Activated T-cell treated with anti-CD3 and anti-CD28 coated beads for 1 hour (primary cell): ENCODE results near the gene KIF16B.
"Not testable (repeated sequence)": the region's sequence is repeated elsewhere in the genome, so short reads cannot be mapped to it uniquely, and the experiment has no call there.

Source experiments
- DNase-seq: peaks from one replicate; pipeline ENCODE4 v3.0.0-alpha.2; 2020; ENCODE audit warnings: low read depth

The KIF16B gene

DNA sequence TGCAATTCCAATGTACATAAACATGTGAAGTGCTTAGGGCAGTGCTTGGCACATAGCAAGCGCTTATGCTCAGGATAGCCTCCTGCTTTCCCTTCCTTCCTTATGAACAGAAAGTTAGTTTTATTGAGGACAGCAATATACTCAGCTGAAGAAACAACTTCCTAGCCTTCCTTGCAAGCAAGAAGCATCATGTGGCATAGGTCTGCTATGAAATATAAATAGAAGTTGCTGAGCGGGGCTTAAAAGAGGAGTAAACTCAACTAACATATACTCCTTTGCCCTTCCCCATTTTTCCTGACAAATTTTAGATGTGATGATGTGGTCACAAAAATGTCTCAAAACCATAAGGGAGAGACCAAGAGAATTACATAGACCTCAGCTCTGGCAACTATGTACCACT, 98.9 kb downstream of the KIF16B start:
- no peak for DNase-seq

DNA sequence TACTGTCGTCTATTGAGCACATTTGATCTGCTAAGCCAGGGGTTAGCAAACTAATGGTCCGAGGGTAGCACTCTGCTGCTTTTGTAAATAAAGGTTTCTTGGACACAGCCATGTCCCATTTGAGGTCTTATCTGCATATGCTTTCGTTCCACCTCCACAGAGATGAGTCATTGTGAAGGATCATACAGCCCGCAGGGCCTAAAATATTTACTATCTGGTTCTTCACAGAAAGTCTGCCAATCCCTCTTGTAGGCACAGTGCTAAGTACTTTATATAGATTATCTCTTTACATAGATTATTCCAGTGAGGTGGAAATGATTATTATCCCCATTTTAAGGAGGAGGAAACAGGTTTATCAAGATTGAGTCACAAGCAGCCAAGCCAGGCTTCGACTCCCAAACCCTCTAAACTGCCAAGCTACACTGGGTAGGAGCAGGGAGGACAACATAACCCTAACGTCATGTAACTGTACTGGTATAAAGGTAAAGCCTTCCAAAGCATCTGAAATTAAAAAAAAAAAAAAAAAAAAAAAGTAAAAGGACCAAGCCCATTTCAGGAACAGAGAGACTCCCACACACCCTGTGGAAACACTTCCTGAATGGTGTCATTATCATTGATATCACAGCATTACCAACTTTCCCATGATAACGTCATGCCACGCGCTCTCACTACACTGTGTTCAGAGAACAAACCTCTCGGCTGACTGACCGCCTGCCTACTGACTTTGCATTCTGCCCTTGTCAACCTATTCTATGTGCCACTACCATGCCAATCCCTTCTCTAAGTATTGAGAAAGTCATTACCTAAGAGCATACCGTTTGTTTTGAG, 101.0 kb downstream of the KIF16B start:
- DNase-seq: no peak

GRCh38 chr20:16469395-16469905, 103.8 kb downstream of the KIF16B start:
- DNase-seq: no peak

- DNase-seq: no peak
These were observed 110.5 kb downstream of the KIF16B start for GRCh38 chr20:16462711-16463110.

DNA sequence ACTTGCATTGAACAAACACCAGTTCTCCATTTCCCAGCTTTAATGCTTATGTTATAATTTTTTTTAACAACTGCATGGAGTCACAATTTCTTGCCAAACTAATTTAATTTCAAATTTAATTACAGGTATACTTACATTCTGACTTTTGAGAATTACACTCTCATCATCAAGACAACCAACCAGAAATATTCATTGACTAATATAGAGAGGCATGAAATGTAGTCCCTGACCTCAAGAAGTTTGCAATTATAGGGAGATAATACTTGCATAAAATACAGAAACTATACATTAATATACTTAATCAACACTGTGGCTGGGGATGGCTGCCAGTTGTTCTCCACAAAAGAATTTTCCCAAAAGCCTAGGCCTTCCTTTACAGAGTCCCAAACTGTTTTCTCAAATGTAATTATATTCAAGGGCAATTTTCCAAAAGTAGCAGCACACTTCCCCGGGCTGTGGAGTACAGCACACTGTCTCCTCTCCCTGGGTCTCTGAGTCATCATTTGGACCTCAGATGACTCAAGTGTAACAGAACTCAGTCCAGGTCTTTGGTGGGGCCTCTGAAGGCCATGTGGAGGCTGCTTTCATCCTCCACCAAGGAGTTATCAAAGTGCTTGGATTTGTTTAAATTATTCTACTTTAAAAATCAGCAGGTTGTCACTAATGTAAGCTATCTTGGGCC, 114.1 kb downstream of the KIF16B start:
- no peak for DNase-seq

GRCh38 chr20:16457514-16457913, 115.7 kb downstream of the KIF16B start:
- DNase-seq: no peak

DNA sequence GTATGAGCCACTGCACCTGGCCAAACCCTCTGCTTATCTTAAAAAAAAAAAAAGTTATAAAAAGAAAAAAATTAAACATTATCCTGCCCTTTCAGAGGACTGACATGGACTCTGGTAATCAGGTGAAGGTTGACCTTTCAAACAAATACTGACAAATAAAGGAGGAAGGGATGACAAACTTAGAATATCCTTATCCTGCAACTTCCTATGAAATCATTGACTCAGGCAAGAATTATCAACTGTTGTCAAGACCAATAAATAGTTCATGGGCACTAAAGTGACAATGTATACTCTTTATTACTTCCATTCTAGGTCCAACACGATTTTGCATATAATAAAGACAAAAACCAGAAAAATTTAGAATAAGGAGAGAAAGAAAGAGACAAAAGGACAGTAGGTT, 117.9 kb downstream of the KIF16B start:
- no peak for DNase-seq

DNA sequence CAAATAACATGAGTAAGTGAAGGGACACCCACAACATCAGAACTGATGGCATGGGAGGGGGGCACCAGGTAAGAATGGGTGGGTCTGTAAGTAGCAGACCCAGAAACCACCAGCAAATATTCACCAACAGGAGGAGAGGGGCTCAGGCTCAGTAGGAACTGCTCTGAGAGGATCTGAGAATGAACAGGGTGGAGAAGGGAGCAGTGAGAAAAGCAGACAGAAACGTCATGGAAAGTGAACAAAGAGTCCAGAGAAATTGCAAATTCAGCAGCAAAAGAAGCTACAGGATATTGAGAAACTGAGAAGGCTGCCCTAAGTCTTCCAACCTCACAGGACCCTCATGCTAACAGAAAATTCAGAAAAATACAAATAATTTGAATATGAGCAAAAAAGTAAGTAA, 121.3 kb downstream of the KIF16B start:
- no peak for DNase-seq

GRCh38 chr20:16451001-16451400, 122.2 kb downstream of the KIF16B start:
- DNase-seq: no peak

DNA sequence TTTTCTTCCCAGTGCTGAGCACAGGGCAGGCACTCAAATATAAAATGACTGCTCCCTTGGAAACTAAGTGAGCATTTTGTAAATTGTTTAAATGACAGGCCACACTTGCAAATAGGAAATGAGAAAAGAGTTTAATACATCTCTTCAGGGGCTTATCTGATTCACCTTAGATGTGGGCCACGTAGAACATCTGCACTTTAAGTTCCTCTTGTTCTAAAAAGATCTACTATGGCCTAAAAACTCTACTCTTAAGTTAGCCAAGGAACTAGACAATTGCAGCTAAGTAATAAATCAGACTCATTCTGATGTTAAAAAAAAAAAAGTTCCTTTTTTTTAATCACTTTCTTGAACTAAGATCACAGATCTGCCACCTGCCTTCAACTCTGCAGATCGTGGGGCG, 126.3 kb downstream of the KIF16B start:
- no peak for DNase-seq

GRCh38 chr20:16446246-16446645, 127.0 kb downstream of the KIF16B start:
- DNase-seq: no peak

DNA sequence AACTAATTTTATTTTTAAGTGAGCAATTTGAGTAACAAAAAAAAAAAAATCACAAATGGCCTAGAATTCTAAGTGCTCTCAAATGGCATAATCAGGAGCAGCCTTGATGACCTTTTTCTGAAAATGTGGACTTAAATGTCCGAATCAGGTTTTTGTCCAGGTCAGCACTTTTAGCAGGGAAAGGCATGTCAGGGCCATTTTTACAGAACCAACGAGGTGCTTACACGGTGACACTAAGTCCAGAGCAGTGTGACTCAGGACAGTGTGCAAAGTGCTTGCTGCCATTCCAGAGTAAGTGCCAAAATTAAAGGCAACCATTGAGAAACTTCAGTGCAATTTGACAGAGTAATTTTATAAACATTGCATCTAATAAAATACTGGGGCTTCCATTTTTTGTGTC, 127.8 kb downstream of the KIF16B start:
- no peak for DNase-seq

GRCh38 chr20:16444057-16444777, 129.0 kb downstream of the KIF16B start:
- DNase-seq: no peak

DNA sequence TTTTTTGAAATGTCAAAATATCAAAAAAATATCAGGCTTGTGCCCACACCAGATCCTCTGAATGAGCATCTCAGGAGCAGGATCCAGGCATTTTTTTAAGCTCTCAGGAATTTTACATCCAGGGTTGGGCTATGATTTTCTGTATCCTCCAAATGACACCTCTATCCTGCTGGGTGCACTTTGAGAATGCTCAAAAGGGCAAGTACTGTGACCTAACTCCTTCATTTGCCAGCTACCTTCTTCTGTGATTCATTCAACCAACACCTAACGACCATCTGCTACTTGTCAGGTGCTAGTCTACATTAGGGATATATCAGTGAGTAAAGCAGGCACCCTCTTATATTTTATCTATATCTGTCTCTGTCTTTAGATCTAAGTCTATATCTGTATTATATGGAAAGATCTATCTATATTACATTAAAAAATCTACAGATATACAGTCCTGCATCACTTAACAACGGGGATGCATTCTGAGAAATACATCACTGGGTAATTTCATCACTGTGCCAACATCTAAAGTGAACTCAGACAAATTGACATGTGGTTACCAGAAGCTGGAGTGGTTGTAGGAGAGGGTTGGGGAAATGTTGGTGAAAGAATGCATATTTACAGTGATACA, 131.6 kb downstream of the KIF16B start:
- no peak for DNase-seq

- DNase-seq: no peak
These were observed 132.6 kb downstream of the KIF16B start for GRCh38 chr20:16440686-16441085.

- not testable (repeated sequence) for DNase-seq
These were observed 133.7 kb downstream of the KIF16B start for GRCh38 chr20:16439540-16439939.

- no peak for DNase-seq
These were observed 135.1 kb downstream of the KIF16B start for GRCh38 chr20:16438100-16438499.

DNA sequence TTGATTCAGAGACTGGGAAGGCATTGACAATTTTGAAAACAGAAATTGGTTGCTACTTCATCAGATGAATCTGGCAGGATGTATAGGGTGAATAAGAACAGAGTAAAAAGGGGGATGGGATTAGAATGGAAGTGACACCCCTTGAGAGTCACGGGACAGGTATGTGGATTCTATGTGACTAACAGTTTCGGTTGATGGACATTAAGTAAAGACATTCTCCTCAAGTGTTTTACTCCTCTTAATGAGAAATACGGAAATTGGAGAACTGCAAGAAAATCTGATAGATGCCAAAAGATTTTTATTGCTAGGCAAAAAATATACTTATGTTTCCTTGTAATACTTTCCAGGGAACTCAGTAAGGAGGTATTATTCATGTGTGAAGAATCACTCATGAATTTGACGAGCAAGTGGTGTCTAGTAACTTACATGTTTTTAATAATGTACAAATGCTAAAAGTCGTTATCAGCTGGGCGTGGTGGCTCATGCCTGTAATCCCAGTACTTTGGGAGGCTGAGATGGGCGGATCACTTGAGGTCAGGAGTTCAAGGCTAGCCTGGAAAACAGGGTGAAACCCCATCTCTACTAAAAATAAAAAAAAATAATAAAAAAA, 135.8 kb downstream of the KIF16B start:
- DNase-seq: no peak

DNA sequence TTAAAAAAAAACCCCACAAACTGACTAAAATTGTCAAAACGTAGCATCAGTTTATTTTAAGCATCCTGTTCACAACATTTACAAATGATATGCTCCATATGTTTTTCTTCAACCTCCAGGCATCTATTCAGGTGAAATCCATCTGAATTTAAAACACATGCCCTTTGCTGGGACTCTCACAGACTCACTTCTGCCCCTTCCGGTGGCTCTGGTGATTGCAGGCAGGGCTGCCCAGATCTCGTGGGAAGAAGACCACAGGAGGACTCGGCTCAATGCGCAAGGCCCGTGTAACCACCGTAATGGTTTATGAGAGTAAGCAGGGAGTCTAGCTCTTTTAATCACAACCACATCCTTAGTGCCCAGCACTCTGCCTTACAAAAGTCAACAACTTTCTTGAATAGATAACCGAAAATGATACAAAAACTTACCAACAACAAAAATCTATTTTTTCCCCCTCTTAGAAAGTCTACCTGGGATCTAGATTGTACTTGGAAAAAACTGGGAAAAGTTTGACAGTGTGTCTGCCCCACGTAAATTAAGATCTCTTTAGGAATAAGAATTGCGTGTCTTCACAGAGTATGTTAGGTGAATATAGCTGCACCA, 139.1 kb downstream of the KIF16B start:
- peak; percentile 22 for DNase-seq

DNA sequence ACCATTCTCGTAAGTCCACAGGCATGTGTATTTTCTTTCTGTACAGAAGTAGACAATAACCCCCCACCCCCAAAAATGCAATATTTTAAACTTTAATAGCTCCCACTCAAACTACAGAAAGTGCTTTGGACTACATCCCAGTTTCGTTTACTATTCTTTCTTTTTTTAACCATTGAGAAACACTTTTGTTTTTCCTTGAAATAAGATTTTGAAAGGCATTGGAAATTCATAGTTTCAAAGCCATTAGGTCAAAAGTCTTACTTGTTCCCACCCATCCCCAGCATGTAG, 140.0 kb downstream of the KIF16B start:
- no peak for DNase-seq

DNA sequence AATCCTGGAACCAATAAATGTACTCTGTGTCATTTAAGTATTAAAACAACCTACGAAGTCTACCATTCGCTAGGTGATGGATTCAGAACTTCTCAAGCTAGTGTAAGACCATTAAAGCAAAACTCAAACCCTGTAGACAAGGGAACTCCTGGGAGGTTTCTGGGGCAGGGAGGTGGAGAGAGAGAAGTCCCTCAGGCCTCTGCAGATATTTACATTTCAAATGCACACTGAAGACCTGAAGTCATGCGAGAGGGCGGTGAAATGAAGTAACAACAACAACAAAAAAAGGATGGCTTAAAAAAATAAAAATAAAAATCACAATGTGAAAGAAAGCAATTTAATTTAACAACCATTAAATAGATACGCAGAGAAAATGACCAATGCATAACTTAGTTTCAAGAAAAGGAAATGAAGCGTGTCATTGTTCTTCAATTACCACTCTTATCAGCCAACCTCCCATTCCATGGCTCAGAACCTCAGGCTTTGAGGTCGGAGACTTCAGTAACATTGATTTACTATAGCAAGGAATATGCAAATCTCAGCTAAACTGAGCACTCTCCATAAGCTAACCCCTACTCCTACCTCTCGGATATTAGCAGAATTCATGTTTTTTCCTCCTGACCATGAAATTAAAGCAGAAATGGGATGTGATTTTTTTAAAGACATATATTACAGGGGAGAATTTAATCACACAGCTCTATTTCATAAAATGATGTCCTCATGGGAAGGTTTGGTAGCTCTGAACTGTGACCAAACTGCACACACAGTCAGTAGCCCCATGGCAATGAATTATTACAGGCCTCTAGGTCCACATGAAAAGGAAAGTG, 140.6 kb downstream of the KIF16B start:
- no peak for DNase-seq
